ENCODE measurements around the gene KLHL12. TPM values are rescaled to one million over a fixed set of nuclear protein-coding genes. Genes with fewer than 3 reads are reported as not detected.
"Not testable (repeated sequence)": the region's sequence is repeated elsewhere in the genome, so short reads cannot be mapped to it uniquely, and the experiment has no call there.

KLHL12 gene
- polyA plus RNA-seq, 1 donor from 2014 or later = 62.8 TPM

GRCh38 chr1:202915146-202915545, 11.9 kb downstream of the KLHL12 start:
- no peak overlapping the region for H3K9ac ChIP-seq (ENCODE audit: low read length)
- H3F3A ChIP-seq (ENCODE audit: insufficient read depth, low read length, poor library complexity, severe bottlenecking) = no peaks in the 10 kb centered on the region
- H3K79me2 ChIP-seq (replicated peaks; ENCODE audit: insufficient read depth, low read length) = no peaks in the 10 kb centered on the region
- no peak overlapping the region for H3K4me2 ChIP-seq (ENCODE audit: low read length)
- H4K20me1 ChIP-seq (ENCODE audit: insufficient read depth) = no peaks in the 10 kb centered on the region
- no peak for TF ChIP-seq EP300 (conservative IDR thresholded peaks at IDR 0.05; ENCODE audit: poor library complexity, severe bottlenecking)
- no peak for TF ChIP-seq CTCF (IDR thresholded peaks at IDR 0.05; ENCODE audit: poor library complexity, severe bottlenecking)
- TF ChIP-seq TAF1 (IDR thresholded peaks at IDR 0.05; ENCODE audit: low read depth) = no peak
- TF ChIP-seq MXI1 (conservative IDR thresholded peaks at IDR 0.05; ENCODE audit: poor library complexity, severe bottlenecking) = no peak
- TF ChIP-seq RAD21 (conservative IDR thresholded peaks at IDR 0.05) = no peak
- TF ChIP-seq POLR2AphosphoS5 (IDR thresholded peaks at IDR 0.05) = no peak
- TF ChIP-seq SMC3 (conservative IDR thresholded peaks at IDR 0.05; ENCODE audit: poor library complexity) = no peak
- no peak overlapping the region for H3K27ac ChIP-seq (ENCODE audit: low read length)
- H3K9me2 ChIP-seq (ENCODE audit: insufficient read depth, low read length) = no peaks in the 10 kb centered on the region
- H3K9me3 ChIP-seq (ENCODE audit: low read length) = no peaks in the 10 kb centered on the region
- H3K27me3 ChIP-seq (ENCODE audit: insufficient read depth, low read depth, low read length) = no peaks in the 10 kb centered on the region
- no peak overlapping the region for H2AFZ ChIP-seq (ENCODE audit: low read depth, low read length)
- H3K4me3 ChIP-seq (ENCODE audit: low read length) = no peak overlapping the region
- H3K36me3 ChIP-seq (ENCODE audit: insufficient read depth, low read length) = peaks cover 9% of the 10 kb centered on the region

DNA sequence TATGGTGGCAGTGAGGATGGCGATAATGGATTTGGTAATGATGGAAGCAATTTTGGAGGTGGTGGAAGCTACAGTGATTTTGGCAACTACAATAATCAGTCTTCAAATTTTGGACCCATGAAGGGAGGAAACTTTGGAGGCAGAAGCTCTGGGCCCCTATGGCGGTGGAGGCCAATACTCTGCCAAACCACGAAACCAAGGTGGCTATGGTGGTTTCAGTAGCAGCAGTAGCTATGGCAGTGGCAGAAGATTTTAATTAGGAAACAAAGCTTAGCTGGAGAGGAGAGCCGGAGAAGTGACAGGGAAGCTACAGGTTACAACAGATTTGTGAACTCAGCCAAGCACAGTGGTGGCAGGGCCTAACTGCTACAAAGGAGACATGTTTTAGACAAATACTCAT, 14.6 kb downstream of the KLHL12 start:
- not testable (repeated sequence) for H3K27me3 ChIP-seq (ENCODE audit: insufficient read depth, low read depth, low read length); H4K20me1 ChIP-seq (ENCODE audit: insufficient read depth); H3K4me2 ChIP-seq (ENCODE audit: low read length); H3K36me3 ChIP-seq (ENCODE audit: insufficient read depth, low read length); H3K9me2 ChIP-seq (ENCODE audit: insufficient read depth, low read length); H3K79me2 ChIP-seq (replicated peaks; ENCODE audit: insufficient read depth, low read length); H3K9ac ChIP-seq (ENCODE audit: low read length); H3F3A ChIP-seq (ENCODE audit: insufficient read depth, low read length, poor library complexity, severe bottlenecking); H3K9me3 ChIP-seq (ENCODE audit: low read length); H2AFZ ChIP-seq (ENCODE audit: low read depth, low read length); H3K4me3 ChIP-seq (ENCODE audit: low read length); H3K27ac ChIP-seq (ENCODE audit: low read length)

- Histone ChIP-seq H3K9me2 (ENCODE audit: insufficient read depth, low read length) (no peaks in the 10 kb centered on the region), H3F3A (ENCODE audit: insufficient read depth, low read length, poor library complexity, severe bottlenecking) (no peaks in the 10 kb centered on the region), H4K20me1 (ENCODE audit: insufficient read depth) (no peaks in the 10 kb centered on the region), H3K79me2 (replicated peaks; ENCODE audit: insufficient read depth, low read length) (no peaks in the 10 kb centered on the region), H3K9ac (ENCODE audit: low read length) (no peak overlapping the region), H2AFZ (ENCODE audit: low read depth, low read length) (no peak overlapping the region), H3K9me3 (ENCODE audit: low read length) (no peaks in the 10 kb centered on the region), H3K4me3 (ENCODE audit: low read length) (no peak overlapping the region), H3K4me2 (ENCODE audit: low read length) (no peak overlapping the region), H3K27me3 (ENCODE audit: insufficient read depth, low read depth, low read length) (no peaks in the 10 kb centered on the region), H3K27ac (ENCODE audit: low read length) (no peak overlapping the region), H3K36me3 (ENCODE audit: insufficient read depth, low read length) (peaks cover 9% of the 10 kb centered on the region)
- TF ChIP-seq POLR2AphosphoS5 (IDR thresholded peaks at IDR 0.05) (no peak), TAF1 (IDR thresholded peaks at IDR 0.05; ENCODE audit: low read depth) (no peak), EZH2 (IDR thresholded peaks at IDR 0.05; ENCODE audit: borderline replicate concordance, insufficient read depth, low read length, poor library complexity, severe bottlenecking) (no peak), CTCF (IDR thresholded peaks at IDR 0.05; ENCODE audit: poor library complexity, severe bottlenecking) (no peak), EP300 (conservative IDR thresholded peaks at IDR 0.05; ENCODE audit: poor library complexity, severe bottlenecking) (no peak), RAD21 (conservative IDR thresholded peaks at IDR 0.05) (no peak), MXI1 (conservative IDR thresholded peaks at IDR 0.05; ENCODE audit: poor library complexity, severe bottlenecking) (no peak), SMC3 (conservative IDR thresholded peaks at IDR 0.05; ENCODE audit: poor library complexity) (no peak), REST (IDR thresholded peaks at IDR 0.05; ENCODE audit: borderline replicate concordance) (no peak)
Measured at GRCh38 chr1:202909494-202909893, 17.5 kb downstream of the KLHL12 start.
